GM12874 (cell line): Measurements from ENCODE around the gene PLA2G6.

Experiments
- TF ChIP-seq, protein P1 (sequence below): IDR thresholded peaks from 2 replicates; pipeline ENCODE4 v1.5.1; 2011; ENCODE audit warnings: low read depth, mild to moderate bottlenecking, control low read depth, low read length, moderate library complexity; ENCODE audit not compliant: insufficient read depth

The PLA2G6 gene

DNA sequence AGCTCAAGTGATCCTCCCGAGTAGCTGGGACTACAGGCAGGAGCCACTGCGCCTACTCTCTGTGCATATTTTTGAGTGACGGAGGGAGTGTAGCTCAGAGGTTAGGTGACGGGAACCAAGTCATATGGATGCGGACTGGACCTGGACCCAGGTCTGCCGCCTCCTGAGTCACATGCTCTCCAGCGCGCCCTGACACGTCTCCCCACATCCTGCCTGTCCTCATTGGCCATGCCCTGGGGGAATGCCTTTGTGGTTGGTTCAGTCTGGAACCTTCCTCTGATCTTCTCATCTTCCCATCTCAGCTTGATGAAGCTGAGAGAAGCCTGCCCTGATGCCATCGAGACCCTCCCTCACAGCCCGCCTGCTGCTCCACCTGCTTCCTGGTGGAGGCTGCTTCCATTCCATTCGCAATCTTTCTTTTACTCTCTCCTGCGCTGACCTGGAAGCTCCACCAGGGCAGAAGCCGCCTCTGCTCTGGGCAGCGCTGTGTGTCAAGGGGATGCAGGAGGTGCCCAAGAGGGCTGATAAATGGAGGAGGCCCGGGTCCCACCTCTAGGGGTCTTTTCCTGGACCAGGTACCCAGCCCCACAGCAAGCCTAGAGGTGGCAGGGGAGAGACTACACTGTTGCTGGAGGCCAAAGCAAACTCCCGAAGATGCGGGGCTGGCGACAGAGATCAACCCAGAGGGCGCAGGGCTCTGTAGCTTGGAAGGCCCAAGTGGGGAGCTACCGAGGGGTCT, 57.2 kb downstream of the PLA2G6 start:
- TF ChIP-seq, protein P1, sequence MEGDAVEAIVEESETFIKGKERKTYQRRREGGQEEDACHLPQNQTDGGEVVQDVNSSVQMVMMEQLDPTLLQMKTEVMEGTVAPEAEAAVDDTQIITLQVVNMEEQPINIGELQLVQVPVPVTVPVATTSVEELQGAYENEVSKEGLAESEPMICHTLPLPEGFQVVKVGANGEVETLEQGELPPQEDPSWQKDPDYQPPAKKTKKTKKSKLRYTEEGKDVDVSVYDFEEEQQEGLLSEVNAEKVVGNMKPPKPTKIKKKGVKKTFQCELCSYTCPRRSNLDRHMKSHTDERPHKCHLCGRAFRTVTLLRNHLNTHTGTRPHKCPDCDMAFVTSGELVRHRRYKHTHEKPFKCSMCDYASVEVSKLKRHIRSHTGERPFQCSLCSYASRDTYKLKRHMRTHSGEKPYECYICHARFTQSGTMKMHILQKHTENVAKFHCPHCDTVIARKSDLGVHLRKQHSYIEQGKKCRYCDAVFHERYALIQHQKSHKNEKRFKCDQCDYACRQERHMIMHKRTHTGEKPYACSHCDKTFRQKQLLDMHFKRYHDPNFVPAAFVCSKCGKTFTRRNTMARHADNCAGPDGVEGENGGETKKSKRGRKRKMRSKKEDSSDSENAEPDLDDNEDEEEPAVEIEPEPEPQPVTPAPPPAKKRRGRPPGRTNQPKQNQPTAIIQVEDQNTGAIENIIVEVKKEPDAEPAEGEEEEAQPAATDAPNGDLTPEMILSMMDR, result no peak

DNA sequence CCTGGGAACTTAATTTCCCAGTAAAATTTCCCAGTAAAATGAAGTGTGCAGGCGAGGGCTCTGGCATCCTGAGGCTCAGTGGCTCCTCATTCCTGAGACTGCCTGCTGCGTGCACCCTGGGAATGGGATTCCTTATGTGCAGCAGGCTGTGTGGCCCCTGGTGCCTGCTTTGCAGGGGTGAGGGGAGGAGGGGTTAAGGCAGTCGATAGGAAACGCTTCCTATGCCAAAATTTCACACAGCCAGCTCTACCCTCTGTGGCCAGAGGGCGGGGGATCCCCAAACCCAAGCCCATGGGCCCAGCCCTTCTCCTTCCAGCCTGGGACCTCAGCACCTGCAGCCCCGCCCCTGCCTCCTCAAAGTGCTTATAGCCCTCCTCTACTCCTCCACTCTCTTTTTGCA, 59.0 kb downstream of the PLA2G6 start:
- TF ChIP-seq, protein P1, result no peak

- TF ChIP-seq, protein P1, result no peak
These were observed 61.1 kb downstream of the PLA2G6 start for GRCh38 chr22:38120359-38121110.

GRCh38 chr22:38118182-38118581, 63.4 kb downstream of the PLA2G6 start:
- TF ChIP-seq, protein P1, result no peak

DNA sequence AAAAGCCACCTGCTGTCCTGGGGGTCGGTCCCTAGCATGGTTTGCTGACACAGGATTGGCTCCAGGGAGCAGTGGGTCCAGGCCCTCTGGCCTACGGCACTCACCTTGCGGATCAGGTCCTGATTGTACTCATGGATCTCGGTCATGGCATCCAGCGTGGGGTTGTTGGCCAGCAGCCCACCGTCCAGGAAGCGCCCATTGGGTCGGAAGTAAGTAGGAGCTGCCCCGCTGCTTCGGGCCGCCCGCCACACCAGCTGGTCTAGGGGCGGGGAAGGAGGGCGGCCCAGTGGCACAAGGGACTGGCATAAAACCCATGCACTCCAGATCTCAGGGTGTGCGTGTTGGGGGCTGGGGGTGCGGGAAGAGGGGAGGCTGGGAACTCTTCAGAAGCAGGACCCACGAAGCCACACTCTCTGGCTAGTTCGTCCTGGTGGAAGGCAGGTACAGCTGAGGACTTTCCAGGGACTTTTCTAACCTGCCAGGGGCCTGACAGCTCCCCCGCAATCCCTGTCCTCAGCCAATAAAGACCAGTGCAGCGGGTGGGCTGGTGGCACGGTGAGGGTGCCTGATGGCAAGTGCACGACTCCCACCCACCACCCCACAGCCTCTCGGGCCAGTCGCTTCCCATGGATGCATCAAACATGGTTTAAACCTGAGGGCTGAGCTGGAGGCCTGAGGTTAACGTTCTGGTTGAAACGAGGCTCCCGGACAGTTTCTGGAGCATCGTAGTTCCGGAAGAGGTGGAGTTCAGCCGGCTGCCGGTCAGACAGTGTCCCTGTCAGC, 66.0 kb downstream of the PLA2G6 start:
- TF ChIP-seq, protein P1, result no peak

- TF ChIP-seq, protein P1, result peak; percentile 97
These were observed 66.9 kb downstream of the PLA2G6 start for GRCh38 chr22:38114484-38115398.
